ENCODE results near the gene DEDD. TPM values are rescaled to one million over a fixed set of nuclear protein-coding genes. Genes with fewer than 3 reads are reported as not detected.
A peak's percentile ranks its signal among the peaks of the same experiment; 100 is the strongest.
"Not testable (repeated sequence)": the region's sequence is repeated elsewhere in the genome, so short reads cannot be mapped to it uniquely, and the experiment has no call there.

DEDD gene
- total RNA-seq, 2 experiments from 2014 or later = 38.2 to 40.0 TPM

GRCh38 chr1:161119092-161119903 lies 13.2 kb downstream of the DEDD start:
- H3K4me3 Mint-ChIP-seq = peak overlapping the region; percentile 93
- CTCF ChIA-PET = interaction anchor here (0.9 to 3.4 kb wide), 4 partner anchors 15 to 78 kb away, joined by 3 to 21 read pairs (median 6); partner anchors contain the start of genes ARHGAP30 and DEDD
- H3K4me1 Mint-ChIP-seq = peaks cover 53% of the 10 kb centered on the region
- H3K9me3 Mint-ChIP-seq = no peaks in the 10 kb centered on the region
- peak; percentile 66 for DNase-seq
- peaks cover 63% of the 10 kb centered on the region for H3K36me3 Mint-ChIP-seq (ENCODE audit: low read depth)
- peak overlapping the region; percentile 95 for H3K27ac Mint-ChIP-seq
- H3K27me3 Mint-ChIP-seq = no peaks in the 10 kb centered on the region
- POLR2A ChIA-PET = interaction anchor here (1.3 to 3.5 kb wide), 5 partner anchors 8 to 82 kb away, joined by 5 to 21 read pairs (median 12); partner anchors contain the start of genes NDUFS2, PPOX, UFC1 and USF1

- peaks cover 66% of the 10 kb centered on the region for H3K4me1 Mint-ChIP-seq
Observed at GRCh38 chr1:161117759-161118581, 14.5 kb downstream of the DEDD start, which contains the start of the genes NIT1 and PFDN2. Gene NIT1, plus strand, starts transcription at chr1:161118105. Its CDS starts 72 bp downstream, at chr1:161118177. Gene PFDN2, minus strand, starts transcription at chr1:161118037. Its CDS starts 11 bp downstream, at chr1:161118026.

GRCh38 chr1:161115961-161116360 lies 16.5 kb downstream of the DEDD start:
- POLR2A ChIA-PET = interaction anchor here (2.0 to 3.7 kb wide), 5 partner anchors 17 to 198 kb away, joined by 5 to 27 read pairs (median 11); partner anchors contain the start of genes KLHDC9, SDHC, UFC1 and USF1
- Mint-ChIP-seq H3K4me1 (peaks cover 72% of the 10 kb centered on the region), H3K4me3 (peak overlapping the region; percentile 93), H3K27ac (peak overlapping the region; percentile 95), H3K36me3 (ENCODE audit: low read depth) (peaks cover 43% of the 10 kb centered on the region)
- CTCF ChIA-PET = interaction anchor here (1.2 to 3.4 kb wide), 3 partner anchors 18 to 48 kb away, joined by 3 to 21 read pairs (median 14); partner anchors contain the start of genes DEDD and KLHDC9
- H3K27me3 Mint-ChIP-seq, DNase-seq, H3K9me3 Mint-ChIP-seq: not testable (repeated sequence)

More at GRCh38 chr1:161117759-161118581, 14.5 kb downstream of the DEDD start, which contains the start of the genes NIT1 and PFDN2:
- Mint-ChIP-seq H3K4me3 (peak within 1 kb of the TSS; percentile 93), H3K36me3 (ENCODE audit: low read depth) (peaks cover 63% of the 10 kb centered on the region), H3K27ac (peak within 1 kb of the TSS; percentile 95), H3K9me3 (no peaks in the 10 kb centered on the region), H3K27me3 (no peaks in the 10 kb centered on the region)
- peak; percentile 89 for DNase-seq
- ChIA-PET CTCF (interaction anchor here (0.5 to 3.4 kb wide), 13 partner anchors 10 to 264 kb away, joined by 3 to 21 read pairs (median 4); partner anchors contain the start of genes ARHGAP30, DEDD, KLHDC9 and TOMM40L), POLR2A (interaction anchor here (0.8 to 3.7 kb wide), 24 partner anchors 10 to 491 kb away, joined by 3 to 27 read pairs (median 6); partner anchors contain the start of genes B4GALT3, F11R, KLHDC9 and NDUFS2)

- POLR2A ChIA-PET = interaction anchor here (1.9 to 3.7 kb wide), 2 partner anchors 16 kb away, joined by 4 to 27 read pairs; partner anchors contain the start of gene KLHDC9
- peak overlapping the region; percentile 95 for H3K27ac Mint-ChIP-seq
- CTCF ChIA-PET = no interaction called here
- peaks cover 39% of the 10 kb centered on the region for H3K36me3 Mint-ChIP-seq (ENCODE audit: low read depth)
- peaks cover 68% of the 10 kb centered on the region for H3K4me1 Mint-ChIP-seq
- DNase-seq = peak; percentile 58
- no peaks in the 10 kb centered on the region for H3K27me3 Mint-ChIP-seq
- no peaks in the 10 kb centered on the region for H3K9me3 Mint-ChIP-seq
- H3K4me3 Mint-ChIP-seq = peak overlapping the region; percentile 93
Observed at GRCh38 chr1:161115132-161115711, 17.2 kb downstream of the DEDD start.

- no peaks in the 10 kb centered on the region for H3K9me3 Mint-ChIP-seq
- H3K4me1 Mint-ChIP-seq = peaks cover 62% of the 10 kb centered on the region
- peaks cover 32% of the 10 kb centered on the region for H3K36me3 Mint-ChIP-seq (ENCODE audit: low read depth)
- ChIA-PET POLR2A (interaction anchor here (0.7 to 1.9 kb wide), 4 partner anchors 17 to 68 kb away, joined by 3 to 7 read pairs (median 4); partner anchors contain the start of genes ARHGAP30 and USF1), CTCF (no interaction called here)
- DNase-seq = no peak
- H3K27me3 Mint-ChIP-seq = no peaks in the 10 kb centered on the region
- H3K4me3 Mint-ChIP-seq = no peak overlapping the region
- peak overlapping the region; percentile 95 for H3K27ac Mint-ChIP-seq
Observed at GRCh38 chr1:161114556-161114955, 17.9 kb downstream of the DEDD start.

GRCh38 chr1:161113915-161114314 lies 18.6 kb downstream of the DEDD start:
- H3K27ac Mint-ChIP-seq = peak overlapping the region; percentile 56
- CTCF ChIA-PET = interaction anchor here (1.0 kb wide), 1 partner anchor 72 kb away, joined by 3 read pairs; no protein-coding TSS in a partner anchor
- no peak overlapping the region for H3K4me3 Mint-ChIP-seq
- H3K9me3 Mint-ChIP-seq = no peaks in the 10 kb centered on the region
- H3K36me3 Mint-ChIP-seq (ENCODE audit: low read depth) = peaks cover 30% of the 10 kb centered on the region
- no peaks in the 10 kb centered on the region for H3K27me3 Mint-ChIP-seq
- H3K4me1 Mint-ChIP-seq = peaks cover 58% of the 10 kb centered on the region
- POLR2A ChIA-PET = interaction anchor here (0.7 to 1.9 kb wide), 4 partner anchors 18 to 68 kb away, joined by 3 to 7 read pairs (median 4); partner anchors contain the start of genes ARHGAP30 and USF1
- DNase-seq = no peak

- H3K9me3 Mint-ChIP-seq = no peaks in the 10 kb centered on the region
- POLR2A ChIA-PET = interaction anchor here (1.2 kb wide), 1 partner anchor 43 kb away, joined by 3 read pairs; no protein-coding TSS in a partner anchor
- CTCF ChIA-PET = interaction anchor here (1.2 to 1.5 kb wide), 3 partner anchors 13 to 55 kb away, joined by 3 to 6 read pairs (median 4); partner anchors contain the start of genes KLHDC9 and PPOX
- peaks cover 27% of the 10 kb centered on the region for H3K36me3 Mint-ChIP-seq (ENCODE audit: low read depth)
- no peaks in the 10 kb centered on the region for H3K27me3 Mint-ChIP-seq
- H3K4me1 Mint-ChIP-seq = peaks cover 48% of the 10 kb centered on the region
- no peak for DNase-seq
- H3K4me3 Mint-ChIP-seq = no peak overlapping the region
- H3K27ac Mint-ChIP-seq = no peak overlapping the region
Observed at GRCh38 chr1:161111527-161111926, 20.9 kb downstream of the DEDD start.

- Mint-ChIP-seq H3K27ac (no peak overlapping the region), H3K27me3 (no peaks in the 10 kb centered on the region), H3K4me1 (peaks cover 43% of the 10 kb centered on the region), H3K4me3 (no peak overlapping the region), H3K36me3 (ENCODE audit: low read depth) (peaks cover 31% of the 10 kb centered on the region), H3K9me3 (no peaks in the 10 kb centered on the region)
- POLR2A ChIA-PET = no interaction called here
- CTCF ChIA-PET = interaction anchor here (1.4 to 1.5 kb wide), 2 partner anchors 13 to 55 kb away, joined by 4 to 6 read pairs; partner anchors contain the start of genes KLHDC9 and PPOX
- no peak for DNase-seq
Observed at GRCh38 chr1:161111117-161111516, 21.4 kb downstream of the DEDD start.

GRCh38 chr1:161106431-161106830 lies 26.0 kb downstream of the DEDD start:
- Mint-ChIP-seq H3K27me3 (no peaks in the 10 kb centered on the region), H3K9me3 (no peaks in the 10 kb centered on the region), H3K36me3 (ENCODE audit: low read depth) (peaks cover 21% of the 10 kb centered on the region), H3K27ac (no peak overlapping the region), H3K4me3 (no peak overlapping the region), H3K4me1 (peaks cover 8% of the 10 kb centered on the region)
- ChIA-PET POLR2A (interaction anchor here (0.8 to 0.9 kb wide), 2 partner anchors 49 to 95 kb away, joined by 3 read pairs; partner anchors contain the start of gene NDUFS2), CTCF (no interaction called here)
- DNase-seq = no peak

- ChIA-PET CTCF (interaction anchor here (0.8 to 2.3 kb wide), 4 partner anchors 29 to 149 kb away, joined by 3 to 6 read pairs (median 3); no protein-coding TSS in a partner anchor), POLR2A (interaction anchor here (1.5 to 9.5 kb wide), 4 partner anchors 16 to 54 kb away, joined by 3 to 142 read pairs (median 52); partner anchors contain the start of genes ARHGAP30, NIT1, PFDN2 and USF1)
- DNase-seq = no peak
- no peaks in the 10 kb centered on the region for H3K9me3 Mint-ChIP-seq
- H3K4me1 Mint-ChIP-seq = peaks cover 25% of the 10 kb centered on the region
- H3K36me3 Mint-ChIP-seq (ENCODE audit: low read depth) = peaks cover 29% of the 10 kb centered on the region
- H3K4me3 Mint-ChIP-seq = no peak overlapping the region
- no peaks in the 10 kb centered on the region for H3K27me3 Mint-ChIP-seq
- H3K27ac Mint-ChIP-seq = no peak overlapping the region
Observed at GRCh38 chr1:161100556-161100955, 31.9 kb downstream of the DEDD start.

- no peak for DNase-seq
- no peaks in the 10 kb centered on the region for H3K9me3 Mint-ChIP-seq
- peaks cover 4% of the 10 kb centered on the region for H3K27me3 Mint-ChIP-seq
- peak overlapping the region; percentile 58 for H3K27ac Mint-ChIP-seq
- H3K4me3 Mint-ChIP-seq = peak overlapping the region; percentile 68
- peaks cover 29% of the 10 kb centered on the region for H3K36me3 Mint-ChIP-seq (ENCODE audit: low read depth)
- CTCF ChIA-PET = interaction anchor here (0.9 to 7.5 kb wide), 11 partner anchors 13 to 147 kb away, joined by 3 to 128 read pairs (median 6); partner anchors contain the start of genes ARHGAP30, NIT1, PFDN2 and PPOX
- H3K4me1 Mint-ChIP-seq = peaks cover 23% of the 10 kb centered on the region
- POLR2A ChIA-PET = interaction anchor here (1.0 to 9.5 kb wide), 7 partner anchors 18 to 255 kb away, joined by 3 to 142 read pairs (median 13); partner anchors contain the start of genes ARHGAP30, F11R, NIT1 and PFDN2
Observed at GRCh38 chr1:161099090-161099802, 33.2 kb downstream of the DEDD start.
